Measurements from ENCODE around the gene GLG1.

Gene GLG1

DNA sequence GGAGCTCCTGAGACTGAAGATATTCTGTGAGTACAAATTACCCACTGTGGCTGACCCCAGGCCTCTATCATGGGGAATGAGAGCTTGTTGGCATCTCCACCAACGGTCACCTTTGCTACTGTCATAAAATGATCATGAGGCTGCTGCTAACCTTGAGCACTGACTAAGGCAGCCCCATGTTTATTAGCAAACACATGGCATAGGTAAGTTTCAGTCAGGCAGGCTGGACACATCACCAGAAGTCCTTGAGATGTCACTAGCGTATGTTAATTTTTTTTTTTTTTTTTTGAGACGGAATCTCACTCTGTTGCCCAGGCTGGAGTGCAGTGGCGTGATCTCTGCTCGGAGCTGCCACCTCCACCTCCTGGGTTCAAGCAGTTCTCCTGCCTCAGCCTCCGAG, 1.5 kb upstream of the GLG1 start:
- DNase-seq: no peak

- no peak for DNase-seq
Measured at GRCh38 chr16:74607962-74608356, 1.0 kb upstream of the GLG1 start.

DNA sequence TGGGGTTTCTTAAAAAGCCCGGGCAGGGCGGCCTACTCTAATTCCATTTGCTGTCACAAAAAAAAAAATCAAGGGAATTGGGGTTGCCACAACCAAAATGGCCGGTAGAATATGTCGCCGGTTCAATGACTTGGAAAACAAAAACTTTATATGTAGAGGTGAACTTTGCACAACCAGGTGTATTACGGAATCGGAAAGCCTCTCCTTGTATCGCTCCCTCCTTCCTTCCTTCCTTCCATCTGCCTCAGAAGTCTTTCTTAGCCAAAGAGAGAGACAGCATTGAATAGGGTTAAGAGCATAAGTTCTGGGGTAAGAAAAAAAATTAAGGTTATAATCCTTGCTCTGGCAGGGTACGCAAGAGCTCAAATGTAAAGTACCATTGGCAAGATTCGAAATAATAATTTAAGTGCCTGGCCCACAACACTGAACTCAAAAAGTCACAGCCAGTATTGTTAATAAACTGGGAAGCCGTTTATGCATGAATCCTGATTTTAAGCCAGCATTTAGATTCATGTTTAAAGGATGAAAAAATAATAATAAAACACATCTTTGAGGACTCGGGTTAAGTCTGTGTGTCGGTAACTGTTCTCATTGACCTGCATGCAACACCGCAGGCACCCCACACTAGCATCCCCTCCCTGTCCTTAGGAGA, 522 bp upstream of the GLG1 start:
- peak; percentile 76 for DNase-seq

GRCh38 chr16:74605746-74606520, 981 bp downstream of the GLG1 start:
- no peak for DNase-seq

GRCh38 chr16:74605332-74605731, 1.6 kb downstream of the GLG1 start:
- no peak for DNase-seq

DNA sequence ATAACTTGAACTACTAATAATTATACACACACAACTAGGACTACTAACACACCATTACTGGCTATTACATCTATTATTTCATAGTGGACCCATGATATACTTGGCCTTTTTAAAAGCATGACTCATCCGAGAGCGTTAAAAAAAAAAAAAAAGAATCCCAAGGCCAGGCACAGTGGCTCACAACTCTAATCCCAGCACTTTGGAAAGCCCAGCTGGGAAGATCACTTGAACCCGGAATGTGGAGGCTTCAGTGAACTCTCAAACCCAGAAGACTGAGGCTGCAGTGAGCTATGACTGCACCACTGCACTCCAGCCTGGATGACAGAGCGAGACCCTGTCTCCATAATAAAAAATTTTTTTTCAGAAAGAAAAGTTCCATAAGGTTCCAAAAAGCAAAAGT, 3.1 kb downstream of the GLG1 start:
- no peak for DNase-seq

DNA sequence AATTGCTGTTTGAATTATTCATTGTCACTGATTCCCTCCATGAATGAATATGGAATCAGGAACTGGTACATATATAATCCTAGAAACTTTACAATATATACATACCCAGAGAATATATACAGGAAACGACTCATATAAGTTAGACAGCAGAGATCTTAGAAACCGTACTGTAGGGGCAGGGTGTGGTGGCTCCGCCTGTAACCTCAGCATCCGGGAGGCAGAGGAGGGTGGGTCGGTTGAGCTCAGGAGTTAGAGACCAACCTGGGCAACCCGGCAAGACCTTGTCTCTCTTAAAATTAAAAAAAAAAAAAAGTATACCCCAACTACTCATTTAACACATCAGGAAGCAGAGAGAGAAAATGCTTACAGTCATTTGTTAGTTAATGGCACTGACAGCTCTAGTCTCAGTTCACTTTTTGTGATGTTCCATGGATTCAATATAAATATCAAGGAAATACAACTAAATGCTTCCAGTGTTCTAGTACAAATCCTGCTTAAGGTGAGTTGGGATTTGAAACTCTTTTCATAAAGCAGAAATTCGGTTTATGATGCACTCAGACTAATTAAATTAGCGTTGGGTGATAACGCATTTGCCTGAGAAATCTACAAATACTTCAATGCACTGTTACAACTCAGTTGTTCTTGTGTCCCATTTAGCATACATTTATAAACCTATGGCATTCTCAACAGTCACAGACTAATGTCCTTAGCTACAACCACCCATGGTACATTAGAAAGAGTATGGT, 5.6 kb downstream of the GLG1 start:
- no peak for DNase-seq

DNA sequence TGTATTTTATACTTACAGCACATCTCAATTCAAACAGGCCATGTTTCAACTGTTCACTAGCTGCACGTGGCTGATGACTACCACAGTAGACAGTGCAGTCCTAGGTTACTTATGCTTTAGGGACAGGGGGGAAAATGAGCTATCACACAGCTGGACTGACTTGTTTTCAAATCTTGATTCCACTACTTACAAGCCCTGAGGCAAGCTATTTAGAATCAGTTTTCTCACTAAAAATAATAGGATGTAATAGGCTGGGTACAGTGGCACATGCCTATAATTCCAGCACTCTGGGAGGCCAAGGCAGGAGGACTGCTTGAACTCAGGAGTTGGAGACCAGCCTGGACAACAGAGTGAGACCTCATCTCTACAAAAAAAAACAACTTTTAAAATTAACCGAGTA, 10.3 kb downstream of the GLG1 start:
- DNase-seq: no peak

GRCh38 chr16:74592847-74593246, 14.1 kb downstream of the GLG1 start:
- DNase-seq: no peak

DNA sequence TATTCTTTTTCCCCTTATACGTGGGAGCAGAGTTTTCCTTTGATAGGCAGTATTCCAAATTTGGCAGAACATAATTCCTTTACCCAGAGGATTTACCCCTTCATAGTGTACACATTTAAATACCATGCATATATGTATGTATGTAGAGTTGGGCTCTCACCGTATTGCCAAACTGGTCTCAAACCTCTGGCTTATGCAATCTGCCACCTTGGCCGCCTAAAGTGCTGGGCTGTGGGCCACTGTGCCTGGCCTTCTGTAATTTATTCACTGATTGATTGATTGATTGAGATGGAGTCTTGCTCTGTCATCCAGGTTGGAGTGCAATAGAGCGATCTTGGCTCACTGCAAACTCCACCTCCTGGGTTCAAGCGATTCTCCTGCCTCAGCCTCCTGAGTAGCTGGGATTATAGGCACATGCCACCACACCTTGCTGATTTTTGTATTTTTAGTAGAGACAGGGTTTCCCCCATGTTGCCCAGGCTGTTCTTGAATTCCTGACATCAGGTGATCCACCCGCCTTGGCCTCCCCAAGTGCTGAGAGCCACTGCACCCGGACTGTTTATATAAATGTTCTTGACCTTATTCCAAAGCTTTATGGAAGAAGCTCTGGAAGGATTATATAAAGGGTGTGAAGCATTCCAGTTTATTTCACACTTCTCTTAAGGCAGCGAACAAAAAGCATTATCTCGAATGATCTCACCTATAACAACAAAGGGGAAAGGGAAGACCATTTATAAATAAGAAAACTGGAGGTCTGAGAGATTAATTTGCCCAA, 14.9 kb downstream of the GLG1 start:
- no peak for DNase-seq

- no peak for DNase-seq
Measured at GRCh38 chr16:74586948-74587347, 20.0 kb downstream of the GLG1 start.

DNA sequence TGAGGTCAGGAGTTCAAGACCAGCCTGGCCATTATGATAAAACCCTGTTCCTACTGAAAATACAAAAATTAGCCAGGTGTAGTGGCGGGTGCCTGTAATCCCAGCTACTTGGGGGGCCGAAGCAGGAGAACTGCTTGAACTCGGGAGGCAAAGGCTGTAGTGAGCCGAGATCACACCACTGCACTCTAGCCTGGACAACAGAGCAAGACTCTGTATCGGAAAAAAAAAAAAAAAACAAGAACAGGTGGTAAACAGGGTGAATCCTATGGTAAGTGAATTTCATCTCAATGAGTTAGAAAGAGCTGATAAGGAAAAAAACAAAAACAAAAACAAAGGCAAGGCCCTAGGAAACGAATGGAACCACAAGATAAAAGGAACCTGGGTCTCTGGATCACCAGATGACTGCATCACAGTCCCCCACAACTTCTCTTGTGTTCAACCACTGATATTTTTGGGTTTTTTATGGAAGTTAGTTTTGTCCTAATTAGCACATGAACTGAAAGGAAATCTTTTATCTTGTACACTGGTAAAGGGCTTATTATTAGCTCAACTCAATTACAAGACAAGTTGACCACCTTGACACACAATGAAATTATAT, 21.0 kb downstream of the GLG1 start:
- no peak for DNase-seq

GRCh38 chr16:74583926-74584666, 22.8 kb downstream of the GLG1 start:
- DNase-seq: no peak

- DNase-seq: no peak
Measured at GRCh38 chr16:74582970-74583369, 23.9 kb downstream of the GLG1 start.

DNA sequence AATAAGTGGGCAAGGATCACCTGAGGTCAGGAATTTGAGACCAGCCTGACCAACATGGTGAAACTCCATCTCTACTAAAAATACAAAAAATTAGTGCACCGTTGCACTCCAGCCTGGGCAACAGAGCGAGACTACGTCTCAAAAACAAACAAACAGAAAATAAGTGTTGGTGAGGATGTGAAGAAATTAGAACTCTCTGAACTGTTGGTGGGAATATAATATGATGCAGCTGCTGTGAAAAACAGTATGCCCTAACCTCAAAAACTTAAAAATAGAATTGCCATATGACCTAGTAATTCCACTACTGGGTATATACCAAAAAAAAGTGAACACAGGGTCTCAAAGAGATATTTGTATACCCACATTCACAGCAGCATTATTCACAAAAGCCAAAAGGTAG, 26.1 kb downstream of the GLG1 start:
- DNase-seq: no peak

- DNase-seq: no peak
Measured at GRCh38 chr16:74578838-74579237, 28.1 kb downstream of the GLG1 start.

DNA sequence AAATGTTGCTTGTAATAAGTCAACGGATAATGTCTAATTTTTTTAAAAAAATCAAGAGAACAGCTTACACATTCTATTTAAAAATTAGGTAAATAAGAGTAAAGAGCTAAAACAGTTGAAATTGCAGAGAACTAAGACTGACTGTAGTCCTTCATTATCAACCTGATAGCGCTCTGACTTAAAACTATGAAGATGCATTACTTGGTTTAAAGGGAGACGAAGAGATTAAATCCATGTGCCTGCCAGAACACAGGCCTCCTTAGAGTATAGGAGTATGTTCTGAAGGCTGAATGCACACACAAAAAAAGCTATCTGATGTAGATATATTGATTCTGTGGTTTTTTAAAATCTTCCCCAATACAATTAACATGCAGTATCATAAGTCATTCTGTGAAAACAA, 28.5 kb downstream of the GLG1 start:
- DNase-seq: no peak

DNA sequence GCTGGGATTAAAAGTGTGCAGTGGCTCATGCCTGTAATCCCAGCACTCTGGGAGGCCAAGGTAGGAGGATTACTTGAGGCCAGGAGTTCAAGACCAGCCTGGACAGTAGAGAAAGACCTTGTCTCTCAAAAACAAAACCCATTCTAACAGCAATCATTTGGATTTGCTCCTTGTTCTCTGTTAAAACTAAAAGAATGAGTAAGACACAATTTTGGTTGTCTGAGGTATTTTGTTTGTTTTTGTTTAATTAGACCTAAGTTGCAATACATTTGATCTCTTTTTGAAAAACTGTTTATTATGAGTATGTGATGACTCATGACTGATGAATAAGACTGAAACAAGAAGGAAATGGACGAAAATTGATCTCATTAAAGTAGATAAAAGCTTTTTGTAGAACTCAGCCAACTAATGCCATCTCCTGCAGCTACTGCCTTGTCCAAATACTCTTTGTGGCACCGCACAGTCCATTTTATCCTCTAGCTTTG, 29.0 kb downstream of the GLG1 start:
- no peak for DNase-seq

- DNase-seq: no peak
Measured at GRCh38 chr16:74575807-74576643, 30.9 kb downstream of the GLG1 start.

DNA sequence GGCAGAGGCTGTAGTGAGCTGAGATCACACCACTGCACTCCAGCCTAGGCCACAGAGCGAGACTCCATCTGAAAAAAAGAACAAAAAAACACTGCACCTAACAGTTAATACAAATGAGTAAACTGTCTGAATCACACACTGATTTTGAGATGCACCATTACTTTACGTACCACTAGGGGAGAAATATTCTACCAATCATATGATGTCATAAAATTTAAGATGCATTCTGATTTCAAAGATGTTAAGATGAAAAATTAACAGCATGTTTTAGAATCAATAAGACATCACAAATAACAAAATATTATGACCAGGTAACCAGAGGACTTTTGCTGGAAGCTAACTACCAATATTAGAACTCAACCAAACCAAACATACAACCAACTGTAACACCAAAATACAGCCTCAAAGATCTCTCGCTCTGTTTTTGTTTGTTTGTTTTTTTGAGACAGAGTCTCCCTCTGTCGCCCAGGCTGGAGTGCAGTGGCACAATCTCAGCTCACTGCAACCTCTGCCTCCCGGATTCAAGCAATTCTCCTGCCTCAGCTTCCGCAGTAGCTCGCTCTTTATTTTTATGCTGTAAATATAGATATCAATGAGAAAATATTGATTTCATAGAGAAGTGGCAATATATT, 31.6 kb downstream of the GLG1 start:
- no peak for DNase-seq
